Activated naive CD4-positive, alpha-beta T cell treated with anti-CD3 and anti-CD28 coated beads for 36 hours (primary cell): ENCODE results near the gene KRTAP9-9. TPM values are rescaled to one million over a fixed set of nuclear protein-coding genes. Genes with fewer than 3 reads are reported as not detected.
"Not testable (repeated sequence)": the region's sequence is repeated elsewhere in the genome, so short reads cannot be mapped to it uniquely, and the experiment has no call there.

Experiments
- CTCF ChIA-PET: fragments of 350-600 bp; sonication (Branson Sonifier 250); formaldehyde crosslinking; loops from one replicate; lab custom pipeline; 2021; ENCODE audit warnings: antibody characterized with exemption; lab: Charles Lee
- DNase-seq: peaks from one replicate; pipeline ENCODE4 v3.0.0-alpha.2; 2020
- H3K27ac Mint-ChIP-seq: one replicate; pipeline ENCODE4 v1.8.0; 2021; ENCODE audit warnings: mild to moderate bottlenecking, mixed read lengths
- H3K27me3 Mint-ChIP-seq: one replicate; pipeline ENCODE4 v1.8.0; 2021; ENCODE audit warnings: low read depth, mixed read lengths
- H3K36me3 Mint-ChIP-seq: one replicate; pipeline ENCODE4 v1.8.0; 2021; ENCODE audit warnings: low read depth, mixed read lengths
- H3K4me1 Mint-ChIP-seq: one replicate; pipeline ENCODE4 v1.8.0; 2021; ENCODE audit warnings: low read depth, mixed read lengths
- H3K4me3 Mint-ChIP-seq: one replicate; pipeline ENCODE4 v1.8.0; 2021; ENCODE audit warnings: mild to moderate bottlenecking, moderate library complexity, mixed read lengths
- H3K9me3 Mint-ChIP-seq: one replicate; pipeline ENCODE4 v1.8.0; 2021; ENCODE audit warnings: mixed read lengths
- intact Hi-C: fragments of 100-400 bp; cut with micrococcal nuclease; formaldehyde crosslinking; loops from one replicate; pipeline ENCODE4 v1.15.1; 2023
- total RNA-seq, 2 experiments: library from RNA; stranded (reverse); gene quantifications; one replicate each; pipeline ENCODE4 v1.2.3, GENCODE V29; 2021

The KRTAP9-9 gene
- total RNA-seq, 2 experiments from 2014 or later = not detected

DNA sequence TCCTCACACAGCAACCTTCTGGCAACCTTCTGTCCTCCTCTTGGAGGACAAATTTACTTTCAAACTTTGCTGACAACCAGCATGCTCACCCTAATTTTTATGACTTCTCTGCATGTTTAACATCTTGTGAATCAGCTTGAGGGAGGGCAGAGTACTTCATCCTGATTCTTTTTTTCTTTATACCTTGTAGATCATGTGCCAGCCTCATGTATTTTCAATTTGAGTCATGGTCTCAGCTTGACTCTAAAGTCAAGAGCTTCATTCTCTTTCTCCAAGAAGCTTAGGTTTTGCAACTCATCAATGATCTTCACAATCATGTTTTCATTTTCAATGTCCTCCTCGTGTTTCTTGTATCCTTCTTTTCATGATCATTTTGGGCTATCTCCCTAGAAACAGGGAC is 16.7 kb downstream of the KRTAP9-9 start:
- no peak for DNase-seq
- Mint-ChIP-seq H3K4me3 (no peak overlapping the region), H3K27ac (peak overlapping the region; percentile 36), H3K9me3 (no peaks in the 10 kb centered on the region), H3K4me1 (peaks cover 8% of the 10 kb centered on the region), H3K27me3 (no peaks in the 10 kb centered on the region), H3K36me3 (no peaks in the 10 kb centered on the region)
- CTCF ChIA-PET = no interaction called here
- intact Hi-C loops = no loop called here

DNA sequence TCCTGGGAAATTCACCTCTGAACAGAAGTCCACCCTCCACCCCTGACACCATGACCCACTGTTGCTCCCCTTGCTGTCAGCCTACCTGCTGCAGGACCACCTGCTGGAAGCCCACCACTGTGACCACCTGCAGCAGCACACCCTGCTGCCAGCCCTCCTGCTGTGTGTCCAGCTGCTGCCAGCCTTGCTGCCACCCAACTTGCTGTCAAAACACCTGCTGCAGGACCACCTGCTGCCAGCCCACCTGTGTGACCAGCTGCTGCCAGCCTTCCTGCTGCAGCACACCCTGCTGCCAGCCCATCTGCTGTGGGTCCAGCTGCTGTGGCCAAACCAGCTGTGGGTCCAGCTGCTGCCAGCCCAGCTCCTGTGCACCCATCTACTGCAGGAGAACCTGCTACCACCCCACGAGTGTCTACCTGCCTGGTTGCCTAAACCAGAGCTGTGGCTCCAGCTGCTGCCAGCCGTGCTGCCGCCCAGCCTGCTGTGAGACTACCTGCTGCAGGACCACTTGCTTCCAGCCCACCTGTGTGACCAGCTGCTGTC is 20.5 kb downstream of the KRTAP9-9 start, which contains the start of gene KRTAP9-7:
KRTAP9-7 (plus strand) TSS at position 51 of the 543 bp plus-strand sequence; CDS start at position 51, 0 bp downstream.
- intact Hi-C loops = loop anchor here (1.0 kb wide), 1 partner anchor 11 kb away; no protein-coding TSS in a partner anchor
- DNase-seq, H3K9me3 Mint-ChIP-seq, H3K27me3 Mint-ChIP-seq, H3K4me1 Mint-ChIP-seq, H3K27ac Mint-ChIP-seq, H3K36me3 Mint-ChIP-seq, H3K4me3 Mint-ChIP-seq: not testable (repeated sequence)
- CTCF ChIA-PET = interaction anchor here (0.6 kb wide), 1 partner anchor 358 kb away, joined by 3 read pairs; no protein-coding TSS in a partner anchor

DNA sequence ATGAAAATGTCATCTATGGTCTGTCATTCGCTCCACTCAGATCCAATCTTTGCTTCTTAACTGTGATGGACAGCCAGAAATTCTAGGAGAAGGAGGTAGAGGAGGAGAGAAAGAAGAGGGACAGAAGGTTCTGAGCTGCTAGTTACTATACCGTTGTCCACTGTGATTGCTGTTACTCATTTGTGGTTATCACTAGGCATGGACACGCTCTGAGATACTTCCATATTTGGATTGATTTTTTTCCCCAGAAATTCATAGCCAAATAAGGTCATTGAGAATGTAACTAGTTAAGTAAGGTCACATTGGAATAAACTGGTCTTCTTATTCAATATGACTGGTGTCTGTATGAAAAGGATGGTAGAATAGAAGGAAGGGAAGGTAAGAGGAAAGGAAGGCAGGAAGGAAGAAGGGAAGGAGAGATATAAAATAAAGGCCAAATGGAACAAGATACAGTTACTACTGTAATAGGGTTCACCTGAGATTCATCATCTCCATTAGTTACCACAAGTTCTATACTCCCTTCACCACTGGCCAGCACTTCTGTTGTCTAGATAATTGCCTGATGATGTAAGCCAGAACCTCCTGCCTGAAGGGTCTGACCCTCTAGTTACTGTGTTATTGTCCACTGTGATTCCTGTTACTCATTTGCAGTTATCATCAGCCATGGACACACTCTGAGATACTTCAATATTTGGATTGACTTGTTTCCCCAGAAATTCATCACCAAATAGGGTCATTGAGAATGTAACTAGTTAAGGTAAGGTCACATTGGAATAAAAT is 23.2 kb downstream of the KRTAP9-9 start:
- Mint-ChIP-seq H3K27me3 (no peaks in the 10 kb centered on the region), H3K4me1 (peaks cover 3% of the 10 kb centered on the region), H3K4me3 (no peak overlapping the region), H3K27ac (no peak overlapping the region), H3K9me3 (no peaks in the 10 kb centered on the region), H3K36me3 (no peaks in the 10 kb centered on the region)
- intact Hi-C loops = no loop called here
- DNase-seq = no peak
- CTCF ChIA-PET = no interaction called here

DNA sequence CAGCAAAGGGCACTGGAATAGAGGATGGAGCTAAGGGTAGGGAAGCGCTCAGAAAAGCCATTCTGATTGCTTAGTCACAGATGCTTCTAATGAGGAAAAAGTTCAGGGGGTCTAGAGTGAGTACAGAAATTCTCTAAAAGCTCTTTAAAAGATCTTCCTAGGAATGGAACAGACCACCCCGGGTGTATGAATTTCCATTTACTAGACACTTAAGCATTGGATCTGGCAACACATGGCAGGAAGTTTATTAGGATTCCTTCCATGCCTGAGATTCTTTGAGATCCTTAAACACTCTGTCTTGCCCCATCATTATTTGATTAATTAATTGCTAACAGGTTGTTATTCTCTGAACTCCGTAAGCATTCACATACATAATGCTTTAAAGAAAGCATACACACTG is 28.9 kb downstream of the KRTAP9-9 start:
- no peak for DNase-seq
- Mint-ChIP-seq H3K27me3 (no peaks in the 10 kb centered on the region), H3K27ac (no peak overlapping the region), H3K9me3 (no peaks in the 10 kb centered on the region), H3K4me1 (peaks cover 17% of the 10 kb centered on the region), H3K4me3 (no peak overlapping the region), H3K36me3 (no peaks in the 10 kb centered on the region)
- CTCF ChIA-PET = no interaction called here
- intact Hi-C loops = no loop called here

DNA sequence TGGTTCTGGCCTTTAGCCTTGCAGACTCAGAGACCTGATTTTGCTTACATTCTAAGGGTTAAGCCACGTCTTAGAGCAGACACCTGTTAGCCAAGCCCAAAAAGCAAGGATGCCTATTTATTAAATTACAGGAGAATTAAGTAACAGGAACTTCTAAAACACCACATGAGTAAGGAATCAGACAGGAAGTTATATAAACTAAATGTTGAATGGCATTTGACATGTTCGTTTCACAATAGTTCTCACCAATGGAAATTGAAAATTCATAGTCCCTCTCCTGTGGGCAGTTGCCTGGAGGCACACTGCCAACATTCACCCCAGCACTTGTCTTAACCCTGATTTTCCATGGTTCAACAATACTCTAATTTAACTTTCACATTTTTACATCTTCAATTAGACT is 29.4 kb downstream of the KRTAP9-9 start:
- no peak for DNase-seq
- Mint-ChIP-seq H3K27ac (no peak overlapping the region), H3K9me3 (no peaks in the 10 kb centered on the region), H3K4me3 (no peak overlapping the region), H3K4me1 (peaks cover 17% of the 10 kb centered on the region), H3K27me3 (no peaks in the 10 kb centered on the region), H3K36me3 (no peaks in the 10 kb centered on the region)
- CTCF ChIA-PET = no interaction called here
- intact Hi-C loops = no loop called here

DNA sequence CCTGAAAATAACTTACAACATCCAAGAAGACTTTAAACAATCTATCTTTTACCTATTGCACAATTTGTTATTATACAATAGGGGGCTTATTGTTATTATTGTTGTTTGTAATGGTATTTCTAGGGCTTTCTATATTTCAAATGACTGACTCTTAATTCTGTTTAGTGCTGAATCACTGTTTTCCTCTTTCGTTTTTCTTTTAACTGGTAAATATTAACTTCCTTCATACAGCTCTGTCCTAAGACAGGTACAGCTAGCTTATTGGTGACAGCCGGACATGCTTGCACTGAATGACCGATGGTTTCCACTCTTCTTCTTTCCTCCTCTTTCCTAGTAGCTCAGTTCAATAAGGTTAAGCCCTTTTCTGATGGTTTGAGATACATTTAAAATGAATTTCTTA is 31.9 kb downstream of the KRTAP9-9 start:
- Mint-ChIP-seq H3K27me3 (no peaks in the 10 kb centered on the region), H3K9me3 (no peaks in the 10 kb centered on the region), H3K4me1 (peaks cover 17% of the 10 kb centered on the region), H3K27ac (no peak overlapping the region), H3K36me3 (no peaks in the 10 kb centered on the region), H3K4me3 (no peak overlapping the region)
- CTCF ChIA-PET = no interaction called here
- no peak for DNase-seq
- intact Hi-C loops = no loop called here

DNA sequence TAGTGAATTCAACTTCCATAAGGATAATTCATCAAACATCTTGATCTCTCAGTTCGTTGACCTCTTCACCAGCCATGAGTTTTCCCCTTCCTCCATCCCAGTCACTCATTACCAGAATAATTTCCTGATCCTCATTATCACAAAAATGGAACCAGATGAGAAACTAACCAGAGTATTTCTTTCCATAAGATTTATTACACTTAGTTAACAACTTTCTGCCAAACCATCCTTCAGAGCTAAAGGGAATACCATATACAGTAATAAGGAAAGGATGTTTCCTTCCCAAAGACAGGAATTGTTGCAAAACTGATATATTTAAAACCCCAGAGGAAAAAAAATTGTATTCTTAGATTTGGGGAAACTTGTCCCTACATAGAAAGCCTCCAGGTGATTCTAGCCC is 38.8 kb downstream of the KRTAP9-9 start:
- intact Hi-C loops = no loop called here
- H3K27me3 Mint-ChIP-seq = no peaks in the 10 kb centered on the region
- DNase-seq = no peak
- CTCF ChIA-PET = no interaction called here
- no peaks in the 10 kb centered on the region for H3K4me1 Mint-ChIP-seq
- H3K27ac Mint-ChIP-seq = no peak overlapping the region
- H3K4me3 Mint-ChIP-seq = no peak overlapping the region
- H3K36me3 Mint-ChIP-seq = no peaks in the 10 kb centered on the region
- no peaks in the 10 kb centered on the region for H3K9me3 Mint-ChIP-seq

DNA sequence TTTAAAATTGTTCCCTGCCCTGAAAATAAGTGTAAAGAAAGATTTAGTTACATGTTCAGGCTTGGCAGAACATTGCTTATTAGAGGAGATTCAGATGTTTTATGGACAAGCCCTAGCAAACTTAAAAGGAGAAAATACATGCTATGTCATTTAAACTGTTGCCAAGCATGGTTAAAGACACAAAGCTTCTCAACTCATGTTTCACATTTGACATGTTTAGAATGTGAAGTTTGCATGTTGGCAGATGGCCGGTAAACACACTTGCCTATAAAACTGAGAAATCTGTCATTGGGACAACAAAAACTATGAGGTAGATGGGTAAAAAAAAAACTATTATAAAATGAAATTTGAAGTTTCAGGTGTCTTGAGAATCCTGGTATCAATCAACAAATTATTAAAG is 41.7 kb downstream of the KRTAP9-9 start:
- no peaks in the 10 kb centered on the region for H3K27me3 Mint-ChIP-seq
- peaks cover 7% of the 10 kb centered on the region for H3K4me1 Mint-ChIP-seq
- intact Hi-C loops = no loop called here
- H3K4me3 Mint-ChIP-seq = no peak overlapping the region
- CTCF ChIA-PET = no interaction called here
- peaks cover 7% of the 10 kb centered on the region for H3K9me3 Mint-ChIP-seq
- H3K36me3 Mint-ChIP-seq = no peaks in the 10 kb centered on the region
- no peak overlapping the region for H3K27ac Mint-ChIP-seq
- no peak for DNase-seq

DNA sequence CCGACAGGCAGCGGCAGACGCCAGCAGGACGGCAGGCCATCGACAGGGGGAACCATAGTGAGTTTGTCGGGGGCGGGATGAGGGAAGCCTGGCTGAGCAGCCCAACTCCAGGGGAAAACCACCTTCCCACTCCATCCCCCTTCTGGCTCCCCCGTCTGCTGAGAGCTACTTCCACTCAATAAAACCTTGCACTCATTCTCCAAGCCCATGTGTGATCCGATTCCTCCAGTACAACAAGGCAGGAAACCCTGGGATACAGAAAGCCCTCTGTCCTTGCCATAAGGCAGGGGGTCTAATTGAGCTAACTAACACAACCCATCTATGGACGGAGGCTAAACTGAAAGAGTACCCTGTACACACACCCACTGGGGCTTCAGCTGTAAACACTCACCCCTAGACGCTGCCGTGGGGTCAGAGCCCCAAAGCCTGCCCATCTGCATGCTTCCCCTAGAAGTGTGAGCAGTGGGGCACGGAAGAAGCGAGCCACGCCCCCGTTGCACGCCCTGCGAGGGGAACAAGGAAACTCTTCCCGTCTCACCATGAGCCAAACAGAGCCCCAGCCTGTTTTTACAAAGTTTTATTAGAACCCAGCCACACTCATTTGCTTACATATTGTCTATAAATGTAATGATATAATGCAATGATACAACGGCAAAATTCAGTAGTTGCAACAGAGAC is 43.4 kb downstream of the KRTAP9-9 start:
- Mint-ChIP-seq H3K27me3 (no peaks in the 10 kb centered on the region), H3K4me3 (no peak overlapping the region), H3K4me1 (peaks cover 10% of the 10 kb centered on the region), H3K9me3 (peaks cover 7% of the 10 kb centered on the region), H3K27ac (no peak overlapping the region), H3K36me3 (no peaks in the 10 kb centered on the region)
- CTCF ChIA-PET = no interaction called here
- intact Hi-C loops = no loop called here
- no peak for DNase-seq

DNA sequence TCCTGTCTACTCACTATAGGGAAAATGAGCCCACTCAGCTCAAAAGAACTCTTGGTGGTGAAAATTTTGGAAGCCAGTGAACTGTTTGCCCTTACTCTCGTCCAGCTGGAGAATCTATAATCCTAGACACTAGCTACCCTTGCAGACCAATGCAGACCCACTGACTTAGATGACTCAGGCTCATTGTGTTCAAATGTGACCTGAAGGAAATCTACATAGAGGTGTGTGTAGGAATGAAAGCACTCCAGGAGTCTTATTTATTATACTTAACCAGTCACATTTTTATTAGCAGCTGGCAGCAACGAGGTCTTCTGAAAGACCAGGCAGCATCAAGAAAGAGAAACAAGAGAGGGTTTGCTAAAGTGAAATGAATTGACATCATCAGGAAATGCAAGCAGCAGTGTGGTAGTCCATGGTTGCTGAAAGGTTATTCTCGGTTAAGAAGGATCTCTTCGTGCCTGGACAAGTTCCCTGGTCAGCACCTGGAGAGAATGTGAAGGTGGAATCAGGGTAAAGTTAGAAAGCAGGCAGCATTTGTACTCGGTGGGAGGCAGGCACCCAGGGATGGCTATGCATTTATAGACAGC is 46.1 kb downstream of the KRTAP9-9 start:
- CTCF ChIA-PET = interaction anchor here (3.4 kb wide), 1 partner anchor 21 kb away, joined by 8 read pairs; no protein-coding TSS in a partner anchor
- Mint-ChIP-seq H3K4me1 (peaks cover 10% of the 10 kb centered on the region), H3K36me3 (no peaks in the 10 kb centered on the region), H3K4me3 (no peak overlapping the region), H3K9me3 (peaks cover 7% of the 10 kb centered on the region), H3K27ac (no peak overlapping the region), H3K27me3 (no peaks in the 10 kb centered on the region)
- intact Hi-C loops = no loop called here
- no peak for DNase-seq

DNA sequence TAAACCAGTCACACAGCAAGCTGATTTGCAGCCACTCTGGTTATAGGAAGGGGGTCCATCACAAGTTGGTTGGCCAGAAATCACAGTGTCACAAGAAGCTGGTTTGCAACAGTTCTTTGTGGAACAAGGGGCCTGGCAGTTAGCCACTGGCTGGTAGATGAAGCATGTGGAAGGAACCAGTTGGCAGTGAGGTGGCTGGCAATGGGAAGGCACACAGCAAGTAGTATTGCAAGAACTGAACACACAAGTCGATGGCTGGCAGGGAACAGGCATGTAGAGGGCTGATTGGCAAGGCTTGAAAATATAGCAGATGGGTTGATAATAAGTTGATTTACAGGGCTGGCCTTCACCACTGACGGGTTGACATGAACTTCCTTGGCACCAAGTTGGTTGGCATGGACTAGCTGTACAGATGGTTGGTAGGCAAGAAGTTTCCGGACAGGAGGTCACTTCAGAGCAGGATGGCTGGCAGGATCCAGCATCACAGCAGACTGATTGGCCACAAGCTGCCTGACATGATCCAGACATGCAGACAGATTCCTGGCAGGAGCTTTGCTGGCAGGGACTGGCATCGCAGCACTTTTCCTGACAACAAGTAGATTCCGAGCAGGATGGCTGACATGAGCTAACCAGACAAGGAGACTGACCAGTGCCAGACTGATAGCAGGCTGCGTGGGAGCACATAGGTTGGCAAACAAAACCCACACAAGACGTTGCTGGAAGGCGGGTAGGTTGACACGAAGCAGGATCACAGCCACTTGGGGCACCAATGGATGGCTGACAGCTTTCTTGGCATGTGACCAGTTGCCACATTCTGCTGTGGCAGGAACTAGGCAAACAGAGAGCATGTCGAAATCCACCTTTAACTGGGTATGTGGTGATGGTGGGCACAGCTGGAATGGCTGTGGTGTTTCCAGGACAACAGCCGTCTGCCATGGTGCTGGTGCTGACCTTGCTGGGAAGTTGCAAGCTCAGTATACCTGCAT is 47.0 kb downstream of the KRTAP9-9 start, which contains the start of gene KRTAP29-1:
KRTAP29-1 (minus strand) TSS at position 936 of the 986 bp plus-strand sequence; CDS start at position 936, 0 bp downstream.
- H3K9me3 Mint-ChIP-seq = peaks cover 7% of the 10 kb centered on the region
- H3K4me1 Mint-ChIP-seq = peaks cover 18% of the 10 kb centered on the region
- CTCF ChIA-PET = interaction anchor here (3.4 kb wide), 1 partner anchor 20 kb away, joined by 8 read pairs; no protein-coding TSS in a partner anchor
- DNase-seq = no peak
- H3K36me3 Mint-ChIP-seq = no peaks in the 10 kb centered on the region
- intact Hi-C loops = no loop called here
- no peak within 1 kb of the TSS for H3K4me3 Mint-ChIP-seq
- H3K27me3 Mint-ChIP-seq = no peaks in the 10 kb centered on the region
- H3K27ac Mint-ChIP-seq = no peak within 1 kb of the TSS
